HG03039 (cell line): Measurements from ENCODE around the gene PHAF1.

Source experiments
- ATAC-seq: cut with Tn5 transposase; IDR thresholded peaks from one replicate; pipeline ENCODE4 v1.9.1; 2021; ENCODE audit warnings: mild to moderate bottlenecking, moderate library complexity; ENCODE audit not compliant: unreplicated experiment

Gene PHAF1

GRCh38 chr16:67191995-67192681 lies 82.4 kb downstream of the PHAF1 start, which contains the start of gene E2F4:
Gene E2F4, plus strand, starts transcription at chr16:67192155. Its CDS starts 73 bp downstream, at chr16:67192228.
- ATAC-seq, result peak; percentile 77

- no peak for ATAC-seq
Observed at GRCh38 chr16:67192781-67193361, 83.1 kb downstream of the PHAF1 start.

GRCh38 chr16:67193536-67193935 lies 83.8 kb downstream of the PHAF1 start:
- no peak for ATAC-seq

- ATAC-seq, result no peak
Observed at GRCh38 chr16:67194260-67194659, 84.5 kb downstream of the PHAF1 start.

GRCh38 chr16:67195676-67196075 lies 85.9 kb downstream of the PHAF1 start:
- no peak for ATAC-seq

GRCh38 chr16:67196881-67197280 lies 87.1 kb downstream of the PHAF1 start:
- no peak for ATAC-seq

- ATAC-seq, result no peak
Observed at GRCh38 chr16:67197704-67198103, 88.0 kb downstream of the PHAF1 start.
